GM12872 (cell line): Measurements from ENCODE around the gene NGDN.

Source experiments
- CTCF ChIP-seq: IDR thresholded peaks from 3 replicates; pipeline ENCODE4 v1.5.1; 2011; ENCODE audit warnings: low read depth, mild to moderate bottlenecking, low read length, moderate library complexity; ENCODE audit not compliant: insufficient read depth

Gene NGDN

GRCh38 chr14:23431486-23431885 lies 38.0 kb upstream of the NGDN start:
- TF ChIP-seq CTCF, result no peak

- no peak for TF ChIP-seq CTCF
Measured at GRCh38 chr14:23432102-23432925, 37.2 kb upstream of the NGDN start.

GRCh38 chr14:23432946-23433345 lies 36.6 kb upstream of the NGDN start:
- no peak for TF ChIP-seq CTCF

GRCh38 chr14:23433457-23433856 lies 36.0 kb upstream of the NGDN start:
- no peak for TF ChIP-seq CTCF

- TF ChIP-seq CTCF, result no peak
Measured at GRCh38 chr14:23434488-23435222, 34.8 kb upstream of the NGDN start.

- TF ChIP-seq CTCF, result no peak
Measured at GRCh38 chr14:23435543-23436326, 33.8 kb upstream of the NGDN start, which contains the start of gene MYH7. TSS of gene MYH7 (minus strand) at chr14:23435660. CDS start at chr14:23433732, 1,928 bp downstream.
